Measurements from ENCODE around the gene AAK1. TPM values are rescaled to one million over a fixed set of nuclear protein-coding genes. Genes with fewer than 3 reads are reported as not detected.

Gene AAK1
- total and polyA plus RNA-seq, 2 donors (not counting 3 experiments of a cell fraction or from before 2014, with no cell fraction given), result 31.0 to 127 TPM

- DNase-seq (ENCODE audit: low read depth, low spot score), result no peak
- CTCF ChIA-PET, result no interaction called here
Observed at GRCh38 chr2:69529480-69529879, 114.1 kb downstream of the AAK1 start.

More at GRCh38 chr2:69529480-69529879, 114.1 kb downstream of the AAK1 start:
- BruUV-seq (replicated peaks), result no TSS peak
- H3K4me3 ChIP-seq (replicated peaks in 1 of 3; ENCODE audit: insufficient read depth in 1 of 3, low read depth in 1 of 3, low read length in 3 of 3), result no peak overlapping the region
- H3K9me3 ChIP-seq (replicated peaks; ENCODE audit: control insufficient read depth, insufficient read depth, low read length), result no peaks in the 10 kb centered on the region
- H3K27me3 ChIP-seq (ENCODE audit: control insufficient read depth in 2 of 2, insufficient read depth in 2 of 2, low read length in 2 of 2), result no peaks in the 10 kb centered on the region
- H3K9me1 ChIP-seq (replicated peaks; ENCODE audit: control insufficient read depth, extremely low read depth, insufficient read depth, low read length), result no peaks in the 10 kb centered on the region
- H2AFZ ChIP-seq (ENCODE audit: low read depth, low read length), result no peak overlapping the region
- no peak overlapping the region for H3K27ac ChIP-seq (ENCODE audit: insufficient read depth, low read depth, low read length)
- TF ChIP-seq EZH2 (IDR thresholded peaks at IDR 0.05; ENCODE audit: borderline replicate concordance, low read depth, low read length, severe bottlenecking), result no peak
- TF ChIP-seq POLR2A (IDR thresholded peaks at IDR 0.05; ENCODE audit: low read depth, low read length), result no peak
- no peak for TF ChIP-seq GATA2 (IDR thresholded peaks at IDR 0.05; ENCODE audit: insufficient read depth, insufficient read length, low read depth, low read length)
- TF ChIP-seq MAX (IDR thresholded peaks at IDR 0.05; ENCODE audit: insufficient read depth, insufficient read length), result no peak
- no peak for TF ChIP-seq JUN (IDR thresholded peaks at IDR 0.05; ENCODE audit: borderline replicate concordance, insufficient read depth, insufficient read length, low read depth)
- no peak for TF ChIP-seq CTCF (IDR thresholded peaks at IDR 0.05; ENCODE audit: extremely low read depth in 1 of 2, insufficient read depth in 1 of 2, low read depth in 1 of 2, low read length in 2 of 2)
- TF ChIP-seq POLR2AphosphoS5 (IDR thresholded peaks at IDR 0.05; ENCODE audit: insufficient read depth, low read depth, low read length), result no peak
- no peak for TF ChIP-seq MYC (IDR thresholded peaks at IDR 0.05; ENCODE audit: low read depth, low read length)
- TF ChIP-seq FOS (IDR thresholded peaks at IDR 0.05; ENCODE audit: borderline replicate concordance, insufficient read depth, low read length), result no peak
- no peaks in the 10 kb centered on the region for H3K4me1 ChIP-seq (ENCODE audit: control insufficient read depth, extremely low read depth, insufficient read depth, low read length)
- intact Hi-C loops (cut with micrococcal nuclease) (no loop called here), dilution Hi-C loops (cut with MboI; ENCODE audit: extremely low pct_ligation_motif_present, low sequenced_read_pairs) (no loop called here)
- no peak overlapping the region for H3K9ac ChIP-seq (replicated peaks; ENCODE audit: extremely low read depth, insufficient read depth, low read length)
- POLR2A ChIA-PET, result no interaction called here
- no peak for FAIRE-seq
- H3K4me2 ChIP-seq (ENCODE audit: insufficient read depth, low read length), result no peak overlapping the region
- no peaks in the 10 kb centered on the region for H4K20me1 ChIP-seq (replicated peaks; ENCODE audit: control insufficient read depth, extremely low read depth, insufficient read depth, low read length)
- no peaks in the 10 kb centered on the region for H3K79me2 ChIP-seq (ENCODE audit: control insufficient read depth, insufficient read depth, low read length)
- H3K36me3 ChIP-seq (ENCODE audit: control insufficient read depth in 2 of 2, extremely low read depth in 1 of 2, insufficient read depth in 2 of 2, low read length in 2 of 2), result peaks cover 27 to 36% of the 10 kb centered on the region in 2 experiments

All from endothelial cell of umbilical vein (primary cell).